Measurements from ENCODE around the gene LCN6. TPM values are rescaled to one million over a fixed set of nuclear protein-coding genes. Genes with fewer than 3 reads are reported as not detected.
"Not testable (repeated sequence)": the region's sequence is repeated elsewhere in the genome, so short reads cannot be mapped to it uniquely, and the experiment has no call there.

Gene LCN6
- total RNA-seq, 1 experiment from 2014 or later, result not detected

DNA sequence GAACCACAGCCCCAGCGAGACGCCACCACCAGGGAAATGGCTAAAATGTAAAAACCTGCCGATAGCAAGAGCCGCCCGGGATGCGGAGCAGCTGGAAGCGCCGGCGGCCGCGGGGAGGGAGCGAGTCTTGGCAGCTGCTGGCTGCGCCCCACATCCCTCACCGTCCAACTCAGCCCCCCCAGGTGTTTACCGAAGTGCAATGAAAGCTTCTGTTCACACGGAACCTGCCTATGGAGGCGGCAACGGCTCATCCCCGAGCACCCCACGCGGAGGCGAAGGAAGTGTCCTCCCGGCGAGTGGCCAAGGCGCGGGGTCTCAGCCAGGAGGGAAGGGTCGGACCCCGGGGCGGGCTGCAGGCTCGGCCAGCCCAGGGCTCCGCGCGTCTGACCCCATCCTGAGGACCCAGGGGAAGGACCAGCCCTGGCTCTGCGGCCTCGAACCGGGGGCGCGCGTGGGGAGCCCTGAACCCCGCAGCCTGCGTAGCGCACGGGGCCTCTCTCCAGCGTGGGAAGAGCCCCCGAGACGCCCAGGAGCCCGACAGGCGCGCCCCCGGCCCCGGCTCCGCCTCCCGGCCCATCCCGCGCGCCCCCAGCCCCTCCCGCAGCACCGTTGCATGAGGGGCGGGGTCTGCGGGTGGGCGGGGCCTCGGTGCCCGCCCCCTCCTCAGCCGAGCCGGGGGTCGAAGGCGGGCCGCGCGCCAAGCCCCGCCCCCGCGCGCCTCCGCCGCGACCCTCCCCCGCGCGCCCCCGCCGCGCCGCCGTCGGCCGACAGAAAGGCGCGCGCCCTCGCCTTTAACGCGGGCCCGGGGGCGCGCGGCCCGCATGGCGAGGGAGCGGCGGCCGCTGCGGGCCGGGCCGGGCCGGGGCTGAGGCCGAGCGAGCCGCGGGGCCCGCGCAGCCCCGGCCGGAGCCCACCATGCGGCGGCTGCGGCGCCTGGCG, 36.3 kb downstream of the LCN6 start, which contains the start of gene DIPK1B:
DIPK1B (plus strand) TSS at position 822 of the 939 bp plus-strand sequence; CDS start at position 916, 94 bp downstream.
- no peak within 1 kb of the TSS for H3K27ac Mint-ChIP-seq
- no peaks in the 10 kb centered on the region for H3K9me3 Mint-ChIP-seq
- H3K27me3 Mint-ChIP-seq (ENCODE audit: low read depth), result peaks cover 15% of the 10 kb centered on the region
- DNase-seq (ENCODE audit: low spot score) (peak; percentile 71), ATAC-seq (peak; percentile 73)
- TF ChIP-seq ESRRA (CRISPR knock-in tag; IDR thresholded peaks at IDR 0.05; ENCODE audit: borderline replicate concordance), result no peak
- TF ChIP-seq, protein P1, sequence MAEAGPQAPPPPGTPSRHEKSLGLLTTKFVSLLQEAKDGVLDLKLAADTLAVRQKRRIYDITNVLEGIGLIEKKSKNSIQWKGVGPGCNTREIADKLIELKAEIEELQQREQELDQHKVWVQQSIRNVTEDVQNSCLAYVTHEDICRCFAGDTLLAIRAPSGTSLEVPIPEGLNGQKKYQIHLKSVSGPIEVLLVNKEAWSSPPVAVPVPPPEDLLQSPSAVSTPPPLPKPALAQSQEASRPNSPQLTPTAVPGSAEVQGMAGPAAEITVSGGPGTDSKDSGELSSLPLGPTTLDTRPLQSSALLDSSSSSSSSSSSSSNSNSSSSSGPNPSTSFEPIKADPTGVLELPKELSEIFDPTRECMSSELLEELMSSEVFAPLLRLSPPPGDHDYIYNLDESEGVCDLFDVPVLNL (CRISPR knock-in tag; IDR thresholded peaks at IDR 0.05; ENCODE audit: borderline replicate concordance, low read depth), result no peak
- no peak for TF ChIP-seq CBFB (CRISPR knock-in tag; IDR thresholded peaks at IDR 0.05; ENCODE audit: low read depth)
- TF ChIP-seq FOXP1 (CRISPR knock-in tag; IDR thresholded peaks at IDR 0.05; ENCODE audit: borderline replicate concordance), result peak; percentile 10; the same call in 1 of the 2 replicates
- peak; percentile 27; the same call in 1 of the 2 replicates for TF ChIP-seq RELA (CRISPR knock-in tag; IDR thresholded peaks at IDR 0.05; ENCODE audit: borderline replicate concordance)
- TF ChIP-seq, protein P2, sequence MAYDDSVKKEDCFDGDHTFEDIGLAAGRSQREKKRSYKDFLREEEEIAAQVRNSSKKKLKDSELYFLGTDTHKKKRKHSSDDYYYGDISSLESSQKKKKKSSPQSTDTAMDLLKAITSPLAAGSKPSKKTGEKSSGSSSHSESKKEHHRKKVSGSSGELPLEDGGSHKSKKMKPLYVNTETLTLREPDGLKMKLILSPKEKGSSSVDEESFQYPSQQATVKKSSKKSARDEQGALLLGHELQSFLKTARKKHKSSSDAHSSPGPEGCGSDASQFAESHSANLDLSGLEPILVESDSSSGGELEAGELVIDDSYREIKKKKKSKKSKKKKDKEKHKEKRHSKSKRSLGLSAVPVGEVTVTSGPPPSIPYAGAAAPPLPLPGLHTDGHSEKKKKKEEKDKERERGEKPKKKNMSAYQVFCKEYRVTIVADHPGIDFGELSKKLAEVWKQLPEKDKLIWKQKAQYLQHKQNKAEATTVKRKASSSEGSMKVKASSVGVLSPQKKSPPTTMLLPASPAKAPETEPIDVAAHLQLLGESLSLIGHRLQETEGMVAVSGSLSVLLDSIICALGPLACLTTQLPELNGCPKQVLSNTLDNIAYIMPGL (CRISPR knock-in tag; IDR thresholded peaks at IDR 0.05), result 0 out of 2 replicates have a peak, but pooled peaks have one; percentile 57
- TF ChIP-seq ZNF671 (CRISPR knock-in tag; IDR thresholded peaks at IDR 0.05), result no peak
- TF ChIP-seq ETV6 (CRISPR knock-in tag; IDR thresholded peaks at IDR 0.05), result 0 out of 2 replicates have a peak, but pooled peaks have one; percentile 61
- TF ChIP-seq NR1H2 (CRISPR knock-in tag; IDR thresholded peaks at IDR 0.05), result no peak
- TF ChIP-seq SP1 (CRISPR knock-in tag; conservative IDR thresholded peaks at IDR 0.05), result peak; percentile 74
- ChIA-PET CTCF (interaction anchor here (1.0 to 2.2 kb wide), 3 partner anchors 11 to 130 kb away, joined by 3 to 11 read pairs (median 6); partner anchors contain the start of gene AJM1), POLR2A (interaction anchor here (0.6 to 0.7 kb wide), 3 partner anchors 17 to 20 kb away, joined by 3 to 9 read pairs (median 3); no protein-coding TSS in a partner anchor)
- peaks cover 4% of the 10 kb centered on the region for H3K4me1 Mint-ChIP-seq
- no peaks in the 10 kb centered on the region for H3K36me3 Mint-ChIP-seq
- peak within 1 kb of the TSS; percentile 70 for H3K4me3 Mint-ChIP-seq

DNA sequence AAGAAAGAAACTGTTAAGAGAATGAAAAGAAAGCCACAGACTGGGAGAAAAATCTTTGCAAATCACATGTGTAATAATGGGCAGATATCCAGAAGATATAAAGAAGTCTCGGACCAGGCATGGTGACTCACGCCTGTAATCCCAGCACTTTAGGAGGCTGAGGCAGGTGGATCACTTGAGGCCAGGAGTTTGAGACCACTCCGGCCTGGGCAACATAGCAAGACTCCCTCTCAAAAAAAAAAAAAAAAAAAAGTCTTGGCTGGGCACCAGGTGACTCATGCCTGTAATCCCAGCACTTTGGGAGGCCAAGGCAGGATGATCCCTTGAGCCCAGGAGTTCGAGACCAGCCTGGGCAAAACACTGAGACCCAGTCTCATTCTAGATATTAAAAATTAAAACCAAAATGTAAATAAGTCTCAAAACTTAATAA, 37.1 kb downstream of the LCN6 start:
- not testable (repeated sequence) for ATAC-seq; H3K36me3 Mint-ChIP-seq; H3K4me1 Mint-ChIP-seq; DNase-seq (ENCODE audit: low spot score); H3K9me3 Mint-ChIP-seq; H3K27ac Mint-ChIP-seq
- Mint-ChIP-seq H3K27me3 (ENCODE audit: low read depth) (peaks cover 15% of the 10 kb centered on the region), H3K4me3 (peak overlapping the region; percentile 70)
- CTCF ChIA-PET, result interaction anchor here (0.6 kb wide), 1 partner anchor 19 kb away, joined by 3 read pairs; no protein-coding TSS in a partner anchor
- POLR2A ChIA-PET, result interaction anchor here (0.6 to 0.7 kb wide), 3 partner anchors 17 to 21 kb away, joined by 3 to 9 read pairs (median 3); no protein-coding TSS in a partner anchor
- peak; percentile 89; the same call in 1 of the 2 replicates for TF ChIP-seq ZNF121 (CRISPR knock-in tag; IDR thresholded peaks at IDR 0.05)

DNA sequence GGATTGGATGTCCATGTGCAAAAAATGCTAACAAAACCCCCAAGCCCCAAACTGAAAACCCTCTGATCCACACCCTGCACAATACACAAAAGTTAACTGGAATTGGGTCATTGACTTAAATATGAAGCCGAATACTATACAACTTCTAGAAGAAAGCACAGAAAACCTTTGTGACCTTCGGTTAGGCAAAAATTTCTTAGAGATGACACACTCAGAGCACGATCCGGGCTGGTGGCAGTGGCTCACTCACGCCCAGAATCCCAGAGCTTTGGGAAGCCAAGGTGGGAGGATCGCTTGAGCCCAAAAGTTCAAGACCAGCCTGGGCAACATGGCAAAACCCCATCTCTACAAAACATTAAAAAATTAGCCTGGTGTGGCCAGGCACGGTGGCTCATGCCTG, 37.8 kb downstream of the LCN6 start:
- Mint-ChIP-seq H3K36me3 (no peaks in the 10 kb centered on the region), H3K27ac (no peak overlapping the region), H3K27me3 (ENCODE audit: low read depth) (peaks cover 15% of the 10 kb centered on the region), H3K4me1 (peaks cover 4% of the 10 kb centered on the region), H3K4me3 (peak overlapping the region; percentile 70; the same call in 1 of the 2 replicates), H3K9me3 (no peaks in the 10 kb centered on the region)
- ChIA-PET CTCF (interaction anchor here (0.6 kb wide), 1 partner anchor 20 kb away, joined by 3 read pairs; no protein-coding TSS in a partner anchor), POLR2A (no interaction called here)
- no peak for DNase-seq (ENCODE audit: low spot score)
- TF ChIP-seq FOXJ3 (CRISPR knock-in tag; IDR thresholded peaks at IDR 0.05; ENCODE audit: borderline replicate concordance), result no peak
- TF ChIP-seq SMAD4 (CRISPR knock-in tag; IDR thresholded peaks at IDR 0.05), result no peak
- no peak for ATAC-seq

Data from WTC11 (cell line).